NCI-H446 treated with DMSO at 0.1 percent for 48 hours (cell line): ENCODE measurements around the gene IER5.

Experiments
- DNase-seq: peaks from one replicate; lab custom pipeline; 2025; lab: John Stamatoyannopoulos, UW

The IER5 gene

GRCh38 chr1:181135437-181135731 lies 46.9 kb downstream of the IER5 start:
- DNase-seq, result no peak

- DNase-seq, result no peak
Observed at GRCh38 chr1:181135815-181136737, 47.6 kb downstream of the IER5 start.

- no peak for DNase-seq
Observed at GRCh38 chr1:181136738-181137122, 48.2 kb downstream of the IER5 start.

GRCh38 chr1:181137217-181137743 lies 48.8 kb downstream of the IER5 start:
- no peak for DNase-seq

GRCh38 chr1:181139631-181140061 lies 51.1 kb downstream of the IER5 start:
- no peak for DNase-seq

- DNase-seq, result no peak
Observed at GRCh38 chr1:181140398-181140797, 51.9 kb downstream of the IER5 start.

GRCh38 chr1:181140891-181141290 lies 52.4 kb downstream of the IER5 start:
- no peak for DNase-seq

GRCh38 chr1:181141431-181141910 lies 53.0 kb downstream of the IER5 start:
- DNase-seq, result no peak
